ENCODE results near the gene IL17D.
"Not testable (repeated sequence)": the region's sequence is repeated elsewhere in the genome, so short reads cannot be mapped to it uniquely, and the experiment has no call there.

The IL17D gene

GRCh38 chr13:20702915-20703779, at the start of gene IL17D:
TSS of gene IL17D (plus strand) at chr13:20703699. CDS start at chr13:20704002, 303 bp downstream.
- no peak for DNase-seq

GRCh38 chr13:20654156-20654555, 49.3 kb upstream of the IL17D start:
- no peak for DNase-seq

- no peak for DNase-seq
These were observed 45.0 kb upstream of the IL17D start for GRCh38 chr13:20658451-20659040.

- DNase-seq, result no peak
These were observed 39.1 kb upstream of the IL17D start for GRCh38 chr13:20664351-20664750.

- no peak for DNase-seq
These were observed 36.6 kb upstream of the IL17D start for GRCh38 chr13:20666948-20667347.

- DNase-seq, result no peak
These were observed 35.6 kb upstream of the IL17D start for GRCh38 chr13:20667857-20668437.

GRCh38 chr13:20669162-20669561, 34.3 kb upstream of the IL17D start:
- DNase-seq, result no peak

- DNase-seq, result no peak
These were observed 31.7 kb upstream of the IL17D start for GRCh38 chr13:20671789-20672188.

- no peak for DNase-seq
These were observed 30.7 kb upstream of the IL17D start for GRCh38 chr13:20672772-20673171.

- DNase-seq, result no peak
These were observed 29.8 kb upstream of the IL17D start for GRCh38 chr13:20673715-20674114.

GRCh38 chr13:20676213-20676612, 27.3 kb upstream of the IL17D start:
- no peak for DNase-seq

- not testable (repeated sequence) for DNase-seq
These were observed 24.9 kb upstream of the IL17D start for GRCh38 chr13:20678606-20679005.

GRCh38 chr13:20679879-20680278, 23.6 kb upstream of the IL17D start:
- no peak for DNase-seq

- no peak for DNase-seq
These were observed 23.0 kb upstream of the IL17D start for GRCh38 chr13:20680416-20681080.

GRCh38 chr13:20681481-20681880, 22.0 kb upstream of the IL17D start:
- DNase-seq, result not testable (repeated sequence)

- no peak for DNase-seq
These were observed 21.4 kb upstream of the IL17D start for GRCh38 chr13:20682061-20682460.

- no peak for DNase-seq
These were observed 19.5 kb upstream of the IL17D start for GRCh38 chr13:20684041-20684440.

GRCh38 chr13:20684546-20684945, 19.0 kb upstream of the IL17D start:
- no peak for DNase-seq

- no peak for DNase-seq
These were observed 18.4 kb upstream of the IL17D start for GRCh38 chr13:20685092-20685491.

- DNase-seq, result no peak
These were observed 17.3 kb upstream of the IL17D start for GRCh38 chr13:20686167-20686566.

- no peak for DNase-seq
These were observed 16.5 kb upstream of the IL17D start for GRCh38 chr13:20686863-20687579.

GRCh38 chr13:20689291-20689690, 14.2 kb upstream of the IL17D start:
- no peak for DNase-seq

- DNase-seq, result no peak
These were observed 11.9 kb upstream of the IL17D start for GRCh38 chr13:20691616-20692015.

All from NCI-H2171 (cell line).